PC-9 (cell line): ENCODE results near the gene PSMD13. TPM values are rescaled to one million over a fixed set of nuclear protein-coding genes. Genes with fewer than 3 reads are reported as not detected.

Experiments
- BruUV-seq: library from RNA; stranded (reverse); fragments of 400-500 nt; replicated peaks from 2 replicates; lab custom pipeline; 2021; lab: Mats Ljungman, UMichigan
- CTCF ChIA-PET: fragments of 300-600 bp; sonication (Branson Sonifier 250); formaldehyde crosslinking; loops from one replicate; lab custom pipeline; 2022; ENCODE audit warnings: antibody characterized with exemption; lab: Charles Lee
- POLR2A ChIA-PET: fragments of 300-600 bp; sonication (Branson Sonifier 250); formaldehyde crosslinking; loops from one replicate; lab custom pipeline; 2022; ENCODE audit warnings: antibody characterized with exemption; ENCODE audit not compliant: unreplicated experiment; lab: Charles Lee
- DNase-seq, 2 experiments: peaks; one replicate each; pipeline versions ENCODE4 v3.0.0 to v3.0.0-alpha.2; 2015 to 2022; ENCODE audit warnings: mixed read lengths in 1 of 2
- H2AFZ ChIP-seq: fragments of 200-600 bp; sonication (generic); 2 replicates; pipeline ENCODE4 v1.8.1; 2017; ENCODE audit warnings: antibody characterized with exemption
- H3F3A ChIP-seq: fragments of 200-600 bp; sonication (generic); 2 replicates; pipeline ENCODE4 v1.8.1; 2017; ENCODE audit warnings: antibody characterized with exemption, mild to moderate bottlenecking, low read depth; ENCODE audit not compliant: insufficient read depth
- H3K27ac ChIP-seq: fragments of 200-600 bp; sonication (generic); 2 replicates; pipeline ENCODE4 v1.6.1; 2016; ENCODE audit warnings: mixed run types
- H3K27me3 ChIP-seq: fragments of 200-600 bp; sonication (generic); 2 replicates; pipeline ENCODE4 v1.6.1; 2016; ENCODE audit warnings: low read depth, mixed run types; ENCODE audit not compliant: insufficient read depth
- H3K36me3 ChIP-seq: fragments of 200-600 bp; sonication (generic); 2 replicates; pipeline ENCODE4 v1.6.1; 2016; ENCODE audit warnings: low read depth, mixed run types
- H3K4me1 ChIP-seq: fragments of 200-600 bp; sonication (generic); replicated peaks from 2 replicates; pipeline ENCODE4 v1.6.1; 2016; ENCODE audit warnings: mixed run types; ENCODE audit not compliant: insufficient read depth
- H3K4me2 ChIP-seq: fragments of 200-600 bp; sonication (generic); 2 replicates; pipeline ENCODE4 v1.6.1; 2017; ENCODE audit warnings: mixed run types
- H3K4me3 ChIP-seq: fragments of 200-600 bp; sonication (generic); 2 replicates; pipeline ENCODE4 v1.6.1; 2016; ENCODE audit warnings: mixed run types
- H3K79me2 ChIP-seq: fragments of 200-600 bp; sonication (generic); 2 replicates; pipeline ENCODE4 v1.6.1; 2017; ENCODE audit warnings: low read depth, mixed run types
- H3K9me2 ChIP-seq: fragments of 200-600 bp; sonication (generic); 2 replicates; pipeline ENCODE4 v1.8.1; 2017; ENCODE audit warnings: mild to moderate bottlenecking; ENCODE audit not compliant: insufficient read depth
- H3K9me3 ChIP-seq: fragments of 200-600 bp; sonication (generic); 2 replicates; pipeline ENCODE4 v1.8.1; 2016; ENCODE audit warnings: low read depth; ENCODE audit not compliant: insufficient read depth
- H4K20me1 ChIP-seq: fragments of 200-600 bp; sonication (generic); 2 replicates; pipeline ENCODE4 v1.8.1; 2017; ENCODE audit not compliant: insufficient read depth
- CTCF ChIP-seq: fragments of 200-600 bp; sonication (generic); conservative IDR thresholded peaks from 2 replicates; pipeline ENCODE4 v1.6.1; 2017; ENCODE audit warnings: mixed run types, antibody characterized with exemption, mild to moderate bottlenecking, moderate library complexity
- EZH2 ChIP-seq: fragments of 200-600 bp; sonication (generic); IDR thresholded peaks from 2 replicates; pipeline ENCODE4 v1.8.0; 2017; ENCODE audit warnings: antibody characterized with exemption, low read depth
- intact Hi-C: fragments of 100-400 bp; cut with micrococcal nuclease; formaldehyde crosslinking; loops from one replicate; pipeline ENCODE4 v1.10.0; 2022; ENCODE audit not compliant: unreplicated experiment
- total RNA-seq: library from RNA; stranded (reverse); gene quantifications from 2 replicates; pipeline ENCODE4 v1.2.3, GENCODE V29; 2021

Gene PSMD13
- total RNA-seq, 1 experiment from 2014 or later: 143 TPM

- no TSS peak for BruUV-seq
- no peak overlapping the region for H3K4me2 ChIP-seq
- no peaks in the 10 kb centered on the region for H3K4me1 ChIP-seq
- no peaks in the 10 kb centered on the region for H3K9me2 ChIP-seq
- ChIA-PET CTCF (no interaction called here), POLR2A (interaction anchor here (0.5 kb wide), 1 partner anchor 13 kb away, joined by 3 read pairs; no protein-coding TSS in a partner anchor)
- H3K27ac ChIP-seq: no peak overlapping the region
- no peaks in the 10 kb centered on the region for H3F3A ChIP-seq
- DNase-seq: no peak
- TF ChIP-seq EZH2 (no peak), CTCF (no peak)
- no peaks in the 10 kb centered on the region for H3K36me3 ChIP-seq
- no peaks in the 10 kb centered on the region for H3K79me2 ChIP-seq
- no peak overlapping the region for H3K4me3 ChIP-seq
- H3K9me3 ChIP-seq: no peaks in the 10 kb centered on the region
- intact Hi-C loops: no loop called here
- H4K20me1 ChIP-seq: no peaks in the 10 kb centered on the region
- H3K27me3 ChIP-seq: no peaks in the 10 kb centered on the region
- H2AFZ ChIP-seq: no peak overlapping the region
These were observed 44.1 kb downstream of the PSMD13 start for GRCh38 chr11:280706-281485.

- Histone ChIP-seq H3K27me3 (no peaks in the 10 kb centered on the region), H3K4me1 (no peaks in the 10 kb centered on the region), H3K36me3 (no peaks in the 10 kb centered on the region), H2AFZ (no peak overlapping the region), H3K9me2 (no peaks in the 10 kb centered on the region), H3K27ac (no peak overlapping the region), H3K9me3 (no peaks in the 10 kb centered on the region), H3K79me2 (no peaks in the 10 kb centered on the region), H3K4me3 (no peak overlapping the region), H4K20me1 (no peaks in the 10 kb centered on the region), H3K4me2 (no peak overlapping the region), H3F3A (no peaks in the 10 kb centered on the region)
- no peak for DNase-seq
- intact Hi-C loops: no loop called here
- no TSS peak for BruUV-seq
- ChIA-PET CTCF (no interaction called here), POLR2A (no interaction called here)
- TF ChIP-seq CTCF: no peak
- no peak for TF ChIP-seq EZH2
These were observed 44.8 kb downstream of the PSMD13 start for GRCh38 chr11:281486-282161.

- Histone ChIP-seq H3K4me2 (no peak overlapping the region), H3K9me3 (no peaks in the 10 kb centered on the region), H3K79me2 (no peaks in the 10 kb centered on the region), H3F3A (no peaks in the 10 kb centered on the region), H3K4me3 (no peak overlapping the region), H4K20me1 (no peaks in the 10 kb centered on the region), H3K4me1 (no peaks in the 10 kb centered on the region), H2AFZ (no peak overlapping the region), H3K9me2 (no peaks in the 10 kb centered on the region), H3K27ac (no peak overlapping the region), H3K27me3 (no peaks in the 10 kb centered on the region), H3K36me3 (no peaks in the 10 kb centered on the region)
- DNase-seq: no peak
- no TSS peak for BruUV-seq
- CTCF ChIA-PET: no interaction called here
- intact Hi-C loops: no loop called here
- POLR2A ChIA-PET: no interaction called here
- TF ChIP-seq EZH2 (no peak), CTCF (no peak)
These were observed 45.4 kb downstream of the PSMD13 start for GRCh38 chr11:282171-282570.
